ENCODE results near the gene CHST3.

GRCh38 chr10:71964743-71965515 is 734 bp downstream of the CHST3 start:
- TF ChIP-seq CTCF (IDR thresholded peaks at IDR 0.05) = no peak
- no peak for TF ChIP-seq EP300 (IDR thresholded peaks at IDR 0.05)
